Suprapubic skin (tissue), 4 donors: ENCODE measurements around the gene ARRB1. TPM values are rescaled to one million over a fixed set of nuclear protein-coding genes. Genes with fewer than 3 reads are reported as not detected.

Experiments used
- DNase-seq, 2 donors: peaks; one replicate each; pipeline ENCODE4 v3.0.0-alpha.2; 2019; ENCODE audit warnings: low spot score in 2 of 2
- H3K27ac ChIP-seq: fragments of 200-600 bp; sonication (generic); one replicate; pipeline ENCODE4 v1.5.1; 2019
- H3K27me3 ChIP-seq: fragments of 200-600 bp; sonication (generic); one replicate; pipeline ENCODE4 v1.5.1; 2019
- H3K36me3 ChIP-seq: fragments of 200-600 bp; sonication (generic); one replicate; pipeline ENCODE4 v1.5.1; 2019
- H3K4me1 ChIP-seq: fragments of 200-600 bp; sonication (generic); one replicate; pipeline ENCODE4 v1.5.1; 2019
- H3K4me3 ChIP-seq: fragments of 200-600 bp; sonication (generic); one replicate; pipeline ENCODE4 v1.5.1; 2019; ENCODE audit warnings: mild to moderate bottlenecking
- H3K9me3 ChIP-seq: fragments of 200-600 bp; sonication (generic); one replicate; pipeline ENCODE4 v1.5.1; 2019
- EP300 ChIP-seq: sonication (generic); formaldehyde crosslinking; IDR thresholded peaks from one replicate; pipeline ENCODE4 v1.6.1; 2017; ENCODE audit warnings: antibody characterized with exemption
- POLR2A ChIP-seq, 2 donors: fragments of 450-650 bp; IDR thresholded peaks; one replicate each; pipeline ENCODE4 v1.6.1; 2017; ENCODE audit warnings: antibody characterized with exemption in 2 of 2, mild to moderate bottlenecking in 2 of 2, moderate library complexity in 2 of 2
- POLR2AphosphoS5 ChIP-seq, 3 donors: sonication (generic); formaldehyde crosslinking; IDR thresholded peaks; one replicate each; pipeline ENCODE4 v1.6.1; 2017; ENCODE audit warnings: antibody characterized with exemption in 3 of 3
- WGBS: methylation state at CpG from one replicate; pipeline ENCODE4 v1.1.5; 2018; 5-methylcytosine and 5-hydroxymethylcytosine counted together
- total RNA-seq, 4 donors: library from RNA; depleted of rRNA; stranded (reverse); fragments of >200 nt; gene quantifications; one replicate each; pipeline ENCODE4 v1.1.0, GENCODE V29; 2016
- TF ChIP-seq, protein P1 (sequence below), 2 donors: fragments of 200-600 bp in 1 of 2; fragments of 450-650 bp in 1 of 2; sonication (generic) in 1 of 2; IDR thresholded peaks; one replicate each; pipeline ENCODE4 v1.5.1; 2016 to 2019; ENCODE audit warnings: antibody characterized with exemption in 2 of 2, mild to moderate bottlenecking in 1 of 2, moderate library complexity in 1 of 2

Gene ARRB1
- total RNA-seq, 4 donors from 2014 or later: 24.8 to 57.2 (median 38.4) TPM

DNA sequence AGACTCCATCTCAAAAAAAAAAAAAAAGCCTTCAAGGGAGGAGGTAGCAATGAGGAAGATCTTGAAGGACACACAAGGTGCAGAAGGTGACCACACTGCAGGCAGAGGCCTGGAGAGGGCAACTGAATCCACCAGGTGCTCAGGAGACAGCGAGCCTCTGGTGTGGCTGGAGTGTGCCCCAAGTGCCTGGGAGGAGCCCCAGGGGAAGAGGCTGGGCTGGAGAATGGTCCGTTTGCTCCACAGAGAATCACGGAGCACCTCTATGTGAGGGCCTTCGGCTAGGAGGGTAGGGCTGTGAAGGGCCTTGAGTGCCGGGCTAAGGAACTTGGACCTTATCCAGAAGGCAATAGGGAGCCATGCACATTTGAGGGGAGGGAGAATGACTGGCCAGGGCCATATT is 50.3 kb downstream of the ARRB1 start:
- no peaks in the 10 kb centered on the region for H3K9me3 ChIP-seq
- no peaks in the 10 kb centered on the region for H3K27me3 ChIP-seq
- DNase-seq: no peak
- no peak overlapping the region for H3K27ac ChIP-seq
- 88% methylated on average over 4 of the region's 5 CpGs for WGBS
- no peak overlapping the region for H3K4me3 ChIP-seq
- TF ChIP-seq EP300 (no peak), POLR2A (IDR thresholded peaks at IDR 0.05) (no peak), POLR2AphosphoS5 (IDR thresholded peaks at IDR 0.05) (no peak)
- TF ChIP-seq, protein P1, sequence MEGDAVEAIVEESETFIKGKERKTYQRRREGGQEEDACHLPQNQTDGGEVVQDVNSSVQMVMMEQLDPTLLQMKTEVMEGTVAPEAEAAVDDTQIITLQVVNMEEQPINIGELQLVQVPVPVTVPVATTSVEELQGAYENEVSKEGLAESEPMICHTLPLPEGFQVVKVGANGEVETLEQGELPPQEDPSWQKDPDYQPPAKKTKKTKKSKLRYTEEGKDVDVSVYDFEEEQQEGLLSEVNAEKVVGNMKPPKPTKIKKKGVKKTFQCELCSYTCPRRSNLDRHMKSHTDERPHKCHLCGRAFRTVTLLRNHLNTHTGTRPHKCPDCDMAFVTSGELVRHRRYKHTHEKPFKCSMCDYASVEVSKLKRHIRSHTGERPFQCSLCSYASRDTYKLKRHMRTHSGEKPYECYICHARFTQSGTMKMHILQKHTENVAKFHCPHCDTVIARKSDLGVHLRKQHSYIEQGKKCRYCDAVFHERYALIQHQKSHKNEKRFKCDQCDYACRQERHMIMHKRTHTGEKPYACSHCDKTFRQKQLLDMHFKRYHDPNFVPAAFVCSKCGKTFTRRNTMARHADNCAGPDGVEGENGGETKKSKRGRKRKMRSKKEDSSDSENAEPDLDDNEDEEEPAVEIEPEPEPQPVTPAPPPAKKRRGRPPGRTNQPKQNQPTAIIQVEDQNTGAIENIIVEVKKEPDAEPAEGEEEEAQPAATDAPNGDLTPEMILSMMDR (IDR thresholded peaks at IDR 0.05): no peak
- H3K4me1 ChIP-seq: peaks cover 15% of the 10 kb centered on the region
- no peaks in the 10 kb centered on the region for H3K36me3 ChIP-seq

DNA sequence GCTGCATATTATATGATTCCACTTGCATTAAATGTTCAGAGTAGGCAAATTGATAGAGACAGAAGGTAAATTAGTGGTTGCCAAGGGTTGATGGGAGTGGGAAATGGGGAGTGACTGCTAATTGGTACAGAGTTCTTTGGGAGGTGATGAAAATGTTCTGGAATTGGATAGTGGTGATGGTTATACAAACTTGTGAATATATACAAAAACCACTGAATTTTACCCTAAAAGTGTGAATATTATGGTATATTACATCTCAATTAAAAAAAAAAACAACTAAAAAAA is 52.5 kb downstream of the ARRB1 start:
- no peak for DNase-seq
- TF ChIP-seq POLR2A (IDR thresholded peaks at IDR 0.05) (no peak), EP300 (no peak), POLR2AphosphoS5 (IDR thresholded peaks at IDR 0.05) (no peak)
- TF ChIP-seq, protein P1 (IDR thresholded peaks at IDR 0.05): no peak
- Histone ChIP-seq H3K4me3 (no peak overlapping the region), H3K9me3 (no peaks in the 10 kb centered on the region), H3K36me3 (no peaks in the 10 kb centered on the region), H3K4me1 (peaks cover 7% of the 10 kb centered on the region), H3K27ac (no peak overlapping the region), H3K27me3 (no peaks in the 10 kb centered on the region)

DNA sequence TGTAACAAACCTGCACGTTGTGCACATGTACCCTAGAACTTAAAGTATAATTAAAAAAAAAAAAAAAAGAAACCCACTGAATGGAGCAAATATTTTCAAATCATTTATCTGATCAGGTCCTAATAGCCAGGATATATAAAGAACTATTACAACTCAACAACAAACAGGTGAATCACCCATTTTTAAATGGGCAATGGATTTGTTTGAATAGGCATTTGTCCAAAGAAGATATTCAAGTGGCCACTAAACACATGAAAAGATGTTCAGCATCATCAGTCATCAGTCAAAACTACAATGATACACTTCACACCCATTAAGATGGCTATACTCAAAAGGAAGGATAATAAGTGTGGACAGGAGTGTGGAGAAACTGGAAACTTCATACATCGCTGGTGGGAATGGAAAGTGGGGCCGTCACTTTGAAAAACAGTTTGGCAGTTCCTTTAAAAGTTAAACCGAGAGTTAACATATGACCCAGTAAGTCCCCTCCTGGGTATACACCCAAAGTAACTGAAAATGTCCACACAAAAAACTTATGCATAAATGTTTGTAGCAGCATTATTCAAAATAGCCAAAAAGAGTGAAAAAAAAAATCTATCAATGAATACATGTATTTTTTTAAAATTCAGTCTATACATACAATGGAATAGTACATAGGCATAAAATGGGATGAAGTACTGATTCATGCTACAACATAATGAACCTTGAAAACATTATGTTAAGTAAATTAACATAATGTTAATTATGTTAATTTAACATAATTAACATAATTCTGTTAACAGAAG is 53.1 kb downstream of the ARRB1 start:
- Histone ChIP-seq H3K9me3 (no peaks in the 10 kb centered on the region), H3K36me3 (no peaks in the 10 kb centered on the region), H3K27ac (no peak overlapping the region), H3K27me3 (no peaks in the 10 kb centered on the region), H3K4me3 (no peak overlapping the region), H3K4me1 (peaks cover 7% of the 10 kb centered on the region)
- DNase-seq: no peak
- no peak for TF ChIP-seq POLR2AphosphoS5 (IDR thresholded peaks at IDR 0.05)
- TF ChIP-seq, protein P1 (IDR thresholded peaks at IDR 0.05): no peak
- no peak for TF ChIP-seq POLR2A (IDR thresholded peaks at IDR 0.05)
- TF ChIP-seq EP300: no peak
- WGBS: 85% methylated on average over 4 of the region's 4 CpGs

DNA sequence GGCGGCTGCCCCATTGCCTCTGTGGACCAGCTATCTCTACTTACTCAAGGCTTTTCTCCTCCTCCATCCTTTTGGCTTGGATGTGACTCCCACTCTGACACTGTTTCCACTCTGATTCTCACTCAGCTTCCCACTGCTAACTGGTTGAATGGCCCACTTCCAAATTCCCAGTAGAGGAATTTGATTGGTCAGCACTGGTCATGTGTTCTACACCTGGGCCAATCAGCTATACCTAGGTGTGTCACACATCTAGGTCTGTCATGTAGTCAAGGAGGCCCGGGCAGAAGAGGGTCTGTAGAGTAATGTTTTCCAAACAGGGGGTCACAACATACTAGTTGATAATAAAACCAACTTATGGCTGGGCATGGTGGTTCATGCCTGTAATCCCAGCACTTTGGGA is 57.6 kb downstream of the ARRB1 start:
- WGBS: 89% methylated on average over 2 of the region's 2 CpGs
- TF ChIP-seq POLR2AphosphoS5 (IDR thresholded peaks at IDR 0.05) (no peak), EP300 (no peak), POLR2A (IDR thresholded peaks at IDR 0.05) (no peak)
- TF ChIP-seq, protein P1 (IDR thresholded peaks at IDR 0.05): no peak
- Histone ChIP-seq H3K36me3 (peaks cover 9% of the 10 kb centered on the region), H3K27me3 (no peaks in the 10 kb centered on the region), H3K9me3 (no peaks in the 10 kb centered on the region), H3K27ac (no peak overlapping the region), H3K4me1 (no peaks in the 10 kb centered on the region), H3K4me3 (no peak overlapping the region)
- no peak for DNase-seq

DNA sequence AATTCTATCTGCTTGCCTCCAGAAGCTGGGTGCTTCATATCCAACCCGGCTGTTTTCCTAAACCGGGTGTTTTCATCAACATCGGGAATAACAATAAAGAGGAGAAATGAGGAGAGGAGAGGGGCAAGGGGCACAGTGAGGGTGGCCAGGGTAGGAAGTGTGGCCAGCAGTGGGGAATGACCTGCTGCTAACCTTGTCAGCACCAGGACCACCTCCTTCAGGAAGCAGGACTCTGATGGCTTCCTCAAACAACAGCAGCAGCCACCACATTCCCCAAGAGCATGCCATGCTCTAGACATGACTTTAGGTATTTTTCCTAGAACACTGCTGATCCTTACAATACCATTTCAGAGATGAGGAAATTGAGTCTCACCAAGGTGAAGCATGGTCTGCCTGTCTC is 58.5 kb downstream of the ARRB1 start:
- H3K4me1 ChIP-seq: no peaks in the 10 kb centered on the region
- no peaks in the 10 kb centered on the region for H3K27me3 ChIP-seq
- TF ChIP-seq EP300 (no peak), POLR2A (IDR thresholded peaks at IDR 0.05) (no peak), POLR2AphosphoS5 (IDR thresholded peaks at IDR 0.05) (no peak)
- TF ChIP-seq, protein P1 (IDR thresholded peaks at IDR 0.05): no peak
- no peak overlapping the region for H3K4me3 ChIP-seq
- WGBS: 93% methylated on average over 3 of the region's 3 CpGs
- no peak for DNase-seq
- H3K36me3 ChIP-seq: peaks cover 9% of the 10 kb centered on the region
- no peak overlapping the region for H3K27ac ChIP-seq
- H3K9me3 ChIP-seq: no peaks in the 10 kb centered on the region
